ENCODE results near the gene LCN1.

DNA sequence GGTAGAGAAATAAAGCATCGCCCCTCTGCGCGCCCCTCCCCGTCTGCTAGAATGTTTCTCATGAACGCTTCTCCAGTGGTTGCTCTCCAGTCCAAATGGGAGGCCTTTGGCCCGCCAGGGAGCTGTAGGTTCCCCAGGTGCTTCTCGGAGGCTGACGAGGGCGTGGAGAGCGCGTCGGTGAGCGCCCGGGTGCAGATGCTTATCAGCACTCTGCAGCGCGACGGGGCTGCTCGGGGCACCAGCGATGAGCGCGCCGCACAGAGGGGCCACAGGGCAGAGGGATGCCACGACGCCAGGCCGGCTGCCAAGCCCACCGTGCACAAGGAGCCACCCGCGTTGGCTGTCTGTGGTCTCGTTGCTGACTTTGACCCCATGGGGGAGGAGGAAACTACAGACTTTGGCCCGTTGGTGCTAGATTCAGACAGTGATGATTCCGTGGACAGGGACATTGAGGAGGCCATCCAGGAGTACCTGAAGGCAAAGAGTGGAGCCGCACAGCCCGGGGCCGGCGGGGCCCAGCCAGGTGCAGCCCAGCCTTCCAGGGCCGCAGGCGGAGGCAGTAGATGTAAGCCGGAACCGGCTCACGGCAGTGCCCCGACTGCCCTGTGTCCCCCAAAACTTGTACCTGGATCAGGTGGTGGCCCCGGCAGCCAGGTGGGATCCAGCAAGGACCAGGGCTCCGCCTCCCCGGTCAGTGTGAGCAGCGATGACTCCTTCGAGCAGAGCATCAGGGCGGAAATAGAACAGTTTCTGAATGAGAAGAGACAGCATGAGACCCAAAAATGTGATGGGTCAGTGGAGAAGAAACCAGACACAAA lies 36.6 kb upstream of the LCN1 start:
- TF ChIP-seq, protein P1, sequence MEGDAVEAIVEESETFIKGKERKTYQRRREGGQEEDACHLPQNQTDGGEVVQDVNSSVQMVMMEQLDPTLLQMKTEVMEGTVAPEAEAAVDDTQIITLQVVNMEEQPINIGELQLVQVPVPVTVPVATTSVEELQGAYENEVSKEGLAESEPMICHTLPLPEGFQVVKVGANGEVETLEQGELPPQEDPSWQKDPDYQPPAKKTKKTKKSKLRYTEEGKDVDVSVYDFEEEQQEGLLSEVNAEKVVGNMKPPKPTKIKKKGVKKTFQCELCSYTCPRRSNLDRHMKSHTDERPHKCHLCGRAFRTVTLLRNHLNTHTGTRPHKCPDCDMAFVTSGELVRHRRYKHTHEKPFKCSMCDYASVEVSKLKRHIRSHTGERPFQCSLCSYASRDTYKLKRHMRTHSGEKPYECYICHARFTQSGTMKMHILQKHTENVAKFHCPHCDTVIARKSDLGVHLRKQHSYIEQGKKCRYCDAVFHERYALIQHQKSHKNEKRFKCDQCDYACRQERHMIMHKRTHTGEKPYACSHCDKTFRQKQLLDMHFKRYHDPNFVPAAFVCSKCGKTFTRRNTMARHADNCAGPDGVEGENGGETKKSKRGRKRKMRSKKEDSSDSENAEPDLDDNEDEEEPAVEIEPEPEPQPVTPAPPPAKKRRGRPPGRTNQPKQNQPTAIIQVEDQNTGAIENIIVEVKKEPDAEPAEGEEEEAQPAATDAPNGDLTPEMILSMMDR (optimal IDR thresholded peaks at IDR 0.05 in 1 of 3, IDR thresholded peaks at IDR 0.05 in 1 of 3, conservative IDR thresholded peaks at IDR 0.05 in 1 of 3; ENCODE audit: extremely low read depth in 1 of 3, insufficient read depth in 2 of 3, low read length in 3 of 3), result no peak
- TF ChIP-seq EZH2 (IDR thresholded peaks at IDR 0.05; ENCODE audit: low read length), result no peak
